SK-N-SH treated with all-trans-retinoic acid at 6 μM for 48 hours (cell line): ENCODE measurements around the gene ATF1.

Experiments
- CSDC2 ChIP-seq: fragments of 250-450 bp; sonication (Bioruptor Pico); IDR thresholded peaks from 2 replicates; pipeline ENCODE4 v1.5.0; 2020; ENCODE audit warnings: mild to moderate bottlenecking, moderate library complexity
- CSRNP3 ChIP-seq: fragments of 250-450 bp; sonication (Bioruptor Pico); IDR thresholded peaks from 2 replicates; pipeline ENCODE4 v1.5.1; 2021; ENCODE audit warnings: mild to moderate bottlenecking, moderate library complexity
- PATZ1 ChIP-seq: fragments of 250-450 bp; sonication (Bioruptor Pico); IDR thresholded peaks from 2 replicates; pipeline ENCODE4 v1.8.0; 2020; ENCODE audit warnings: mild to moderate bottlenecking, moderate library complexity, borderline replicate concordance
- TCF4 ChIP-seq: fragments of 250-450 bp; sonication (Bioruptor Pico); IDR thresholded peaks from 2 replicates; pipeline ENCODE4 v1.8.0; 2021; ENCODE audit warnings: mild to moderate bottlenecking, moderate library complexity, borderline replicate concordance
- ZNF70 ChIP-seq: fragments of 450-650 bp; formaldehyde crosslinking; IDR thresholded peaks from 2 replicates; pipeline ENCODE4 v1.5.0; 2020; ENCODE audit warnings: mild to moderate bottlenecking, moderate library complexity

DNA sequence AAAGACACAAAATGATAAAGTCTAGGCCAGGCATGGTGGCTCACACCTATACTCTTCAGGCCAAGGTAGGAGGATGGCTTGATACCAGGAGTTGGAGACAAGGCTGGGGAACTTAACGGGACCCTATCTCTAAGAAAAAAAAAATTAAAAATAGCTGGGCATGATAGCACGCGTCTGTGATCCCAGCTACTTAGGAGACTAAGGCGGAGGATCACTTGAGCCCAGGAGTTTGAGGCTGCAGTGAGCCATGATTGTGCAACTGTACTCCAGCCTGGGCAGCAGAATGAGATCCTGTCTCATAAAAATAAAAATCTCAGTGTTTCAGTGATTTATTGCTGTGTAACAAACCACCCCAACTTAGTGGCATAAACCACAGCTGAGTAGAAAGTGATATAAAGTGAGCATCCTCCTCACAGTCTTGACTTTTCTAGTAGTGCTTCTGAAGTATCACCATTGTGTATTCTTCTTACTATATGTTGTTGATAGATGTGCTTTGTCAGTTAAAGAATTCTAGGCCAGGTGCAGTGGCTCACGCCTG lies 10.6 kb upstream of the ATF1 start:
- TF ChIP-seq ZNF70 (CRISPR knock-in tag) (no peak), CSDC2 (no peak), PATZ1 (CRISPR knock-in tag) (no peak), TCF4 (CRISPR knock-in tag) (no peak), CSRNP3 (CRISPR knock-in tag) (no peak)
